GM23338 (cell line): ENCODE data around the gene BRD9.

ENCODE experiments used
- CREB1 ChIP-seq: fragments of 250-450 bp; sonication (Bioruptor Pico); IDR thresholded peaks from 2 replicates; pipeline ENCODE4 v1.5.0; 2020; ENCODE audit warnings: low read depth, mild to moderate bottlenecking, moderate library complexity
- EZH2 ChIP-seq: fragments of 200-600 bp; sonication (generic); IDR thresholded peaks from one replicate; pipeline ENCODE4 v1.8.0; 2017; ENCODE audit warnings: antibody characterized with exemption, mild to moderate bottlenecking, low read depth; ENCODE audit not compliant: unreplicated experiment
- EZH2phosphoT487 ChIP-seq: fragments of 200-600 bp; sonication (generic); IDR thresholded peaks from one replicate; pipeline ENCODE4 v1.8.1; 2018; ENCODE audit warnings: antibody characterized with exemption; ENCODE audit not compliant: unreplicated experiment
- JUNB ChIP-seq: IDR thresholded peaks from one replicate; pipeline ENCODE4 v1.6.1; 2016; ENCODE audit warnings: antibody characterized with exemption; ENCODE audit not compliant: unreplicated experiment
- NANOG ChIP-seq: IDR thresholded peaks from 2 replicates; pipeline ENCODE4 v1.6.1; 2016; ENCODE audit warnings: antibody characterized with exemption, borderline replicate concordance
- POLR2AphosphoS5 ChIP-seq: IDR thresholded peaks from 2 replicates; pipeline ENCODE4 v1.6.1; 2016; ENCODE audit warnings: antibody characterized with exemption, low read depth
- STAT1 ChIP-seq: IDR thresholded peaks from one replicate; pipeline ENCODE4 v1.6.1; 2016; ENCODE audit warnings: antibody characterized with exemption; ENCODE audit not compliant: unreplicated experiment
- ZNF114 ChIP-seq: fragments of 250-450 bp; sonication (Bioruptor Pico); IDR thresholded peaks from 2 replicates; pipeline ENCODE4 v1.5.0; 2020; ENCODE audit warnings: mild to moderate bottlenecking, moderate library complexity
- ZNF331 ChIP-seq: fragments of 250-450 bp; sonication (Bioruptor Pico); IDR thresholded peaks from 2 replicates; pipeline ENCODE4 v1.5.0; 2020; ENCODE audit warnings: low read depth, mild to moderate bottlenecking, moderate library complexity
- TF ChIP-seq, protein P1 (sequence below), 2 experiments: fragments of 200-600 bp in 1 of 2; sonication (generic) in 1 of 2; conservative IDR thresholded peaks; 2 replicates each; pipeline versions ENCODE4 v1.5.1 to v1.6.1; 2016 to 2017; ENCODE audit warnings: antibody characterized with exemption in 2 of 2, low read depth in 2 of 2, mild to moderate bottlenecking in 2 of 2, moderate library complexity in 1 of 2
- TF ChIP-seq, protein P2 (sequence below): IDR thresholded peaks from one replicate; pipeline ENCODE4 v1.6.1; 2018; ENCODE audit warnings: antibody characterized with exemption; ENCODE audit not compliant: unreplicated experiment
- TF ChIP-seq, protein P3 (sequence below): IDR thresholded peaks from 2 replicates; pipeline ENCODE4 v1.6.1; 2016; ENCODE audit warnings: antibody characterized with exemption
- TF ChIP-seq, protein P4 (sequence below): fragments of 250-450 bp; sonication (Bioruptor Pico); IDR thresholded peaks from 2 replicates; pipeline ENCODE4 v1.5.0; 2020; ENCODE audit warnings: mild to moderate bottlenecking, moderate library complexity

DNA sequence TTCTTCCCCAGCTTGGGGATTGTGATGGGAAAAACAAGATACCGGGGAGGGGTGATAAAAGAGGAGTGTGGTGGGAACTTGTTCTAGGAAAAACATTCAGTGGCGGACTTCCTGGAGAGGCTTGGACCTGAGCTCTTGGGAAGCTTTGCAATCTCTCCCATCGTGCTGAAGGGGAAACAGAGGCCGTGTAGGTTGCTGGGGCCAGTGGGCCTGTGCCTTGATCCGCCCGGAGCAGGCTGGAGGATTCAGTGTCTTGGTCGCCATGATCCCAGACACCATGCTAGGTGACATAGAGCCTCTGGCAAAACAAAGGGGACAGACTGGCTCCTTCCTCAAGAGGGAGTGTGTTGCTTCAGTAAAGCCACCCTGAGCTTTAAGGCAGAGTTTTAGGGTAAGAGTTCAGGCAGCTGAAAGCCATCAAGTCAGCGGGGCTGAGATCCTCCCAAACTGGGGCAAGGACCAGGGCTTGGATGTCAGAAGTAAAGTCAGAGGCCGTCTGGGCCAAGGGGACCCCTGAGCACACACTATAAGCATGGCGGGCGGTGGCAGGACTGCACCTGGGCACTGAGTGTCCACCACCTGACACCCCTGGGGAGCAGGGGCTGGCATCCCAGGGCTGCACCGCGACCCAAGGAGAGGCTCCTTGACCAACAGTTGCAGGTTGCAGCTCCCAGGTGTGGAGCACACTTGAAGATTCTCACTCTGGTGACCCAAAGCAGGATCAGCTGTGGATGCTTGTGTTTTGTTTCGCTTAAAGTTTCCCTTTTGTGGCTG, 44.7 kb upstream of the BRD9 start:
- TF ChIP-seq, protein P1, sequence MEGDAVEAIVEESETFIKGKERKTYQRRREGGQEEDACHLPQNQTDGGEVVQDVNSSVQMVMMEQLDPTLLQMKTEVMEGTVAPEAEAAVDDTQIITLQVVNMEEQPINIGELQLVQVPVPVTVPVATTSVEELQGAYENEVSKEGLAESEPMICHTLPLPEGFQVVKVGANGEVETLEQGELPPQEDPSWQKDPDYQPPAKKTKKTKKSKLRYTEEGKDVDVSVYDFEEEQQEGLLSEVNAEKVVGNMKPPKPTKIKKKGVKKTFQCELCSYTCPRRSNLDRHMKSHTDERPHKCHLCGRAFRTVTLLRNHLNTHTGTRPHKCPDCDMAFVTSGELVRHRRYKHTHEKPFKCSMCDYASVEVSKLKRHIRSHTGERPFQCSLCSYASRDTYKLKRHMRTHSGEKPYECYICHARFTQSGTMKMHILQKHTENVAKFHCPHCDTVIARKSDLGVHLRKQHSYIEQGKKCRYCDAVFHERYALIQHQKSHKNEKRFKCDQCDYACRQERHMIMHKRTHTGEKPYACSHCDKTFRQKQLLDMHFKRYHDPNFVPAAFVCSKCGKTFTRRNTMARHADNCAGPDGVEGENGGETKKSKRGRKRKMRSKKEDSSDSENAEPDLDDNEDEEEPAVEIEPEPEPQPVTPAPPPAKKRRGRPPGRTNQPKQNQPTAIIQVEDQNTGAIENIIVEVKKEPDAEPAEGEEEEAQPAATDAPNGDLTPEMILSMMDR (conservative IDR thresholded peaks at IDR 0.05; ENCODE audit: low read depth in 2 of 2), result no peak
- TF ChIP-seq JUNB (no peak), POLR2AphosphoS5 (no peak), CREB1 (CRISPR knock-in tag) (no peak), EZH2 (no peak), EZH2phosphoT487 (no peak), NANOG (no peak), STAT1 (no peak), ZNF331 (CRISPR knock-in tag) (no peak), ZNF114 (CRISPR knock-in tag) (no peak)
- TF ChIP-seq, protein P2, sequence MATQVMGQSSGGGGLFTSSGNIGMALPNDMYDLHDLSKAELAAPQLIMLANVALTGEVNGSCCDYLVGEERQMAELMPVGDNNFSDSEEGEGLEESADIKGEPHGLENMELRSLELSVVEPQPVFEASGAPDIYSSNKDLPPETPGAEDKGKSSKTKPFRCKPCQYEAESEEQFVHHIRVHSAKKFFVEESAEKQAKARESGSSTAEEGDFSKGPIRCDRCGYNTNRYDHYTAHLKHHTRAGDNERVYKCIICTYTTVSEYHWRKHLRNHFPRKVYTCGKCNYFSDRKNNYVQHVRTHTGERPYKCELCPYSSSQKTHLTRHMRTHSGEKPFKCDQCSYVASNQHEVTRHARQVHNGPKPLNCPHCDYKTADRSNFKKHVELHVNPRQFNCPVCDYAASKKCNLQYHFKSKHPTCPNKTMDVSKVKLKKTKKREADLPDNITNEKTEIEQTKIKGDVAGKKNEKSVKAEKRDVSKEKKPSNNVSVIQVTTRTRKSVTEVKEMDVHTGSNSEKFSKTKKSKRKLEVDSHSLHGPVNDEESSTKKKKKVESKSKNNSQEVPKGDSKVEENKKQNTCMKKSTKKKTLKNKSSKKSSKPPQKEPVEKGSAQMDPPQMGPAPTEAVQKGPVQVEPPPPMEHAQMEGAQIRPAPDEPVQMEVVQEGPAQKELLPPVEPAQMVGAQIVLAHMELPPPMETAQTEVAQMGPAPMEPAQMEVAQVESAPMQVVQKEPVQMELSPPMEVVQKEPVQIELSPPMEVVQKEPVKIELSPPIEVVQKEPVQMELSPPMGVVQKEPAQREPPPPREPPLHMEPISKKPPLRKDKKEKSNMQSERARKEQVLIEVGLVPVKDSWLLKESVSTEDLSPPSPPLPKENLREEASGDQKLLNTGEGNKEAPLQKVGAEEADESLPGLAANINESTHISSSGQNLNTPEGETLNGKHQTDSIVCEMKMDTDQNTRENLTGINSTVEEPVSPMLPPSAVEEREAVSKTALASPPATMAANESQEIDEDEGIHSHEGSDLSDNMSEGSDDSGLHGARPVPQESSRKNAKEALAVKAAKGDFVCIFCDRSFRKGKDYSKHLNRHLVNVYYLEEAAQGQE, result no peak
- TF ChIP-seq, protein P3, sequence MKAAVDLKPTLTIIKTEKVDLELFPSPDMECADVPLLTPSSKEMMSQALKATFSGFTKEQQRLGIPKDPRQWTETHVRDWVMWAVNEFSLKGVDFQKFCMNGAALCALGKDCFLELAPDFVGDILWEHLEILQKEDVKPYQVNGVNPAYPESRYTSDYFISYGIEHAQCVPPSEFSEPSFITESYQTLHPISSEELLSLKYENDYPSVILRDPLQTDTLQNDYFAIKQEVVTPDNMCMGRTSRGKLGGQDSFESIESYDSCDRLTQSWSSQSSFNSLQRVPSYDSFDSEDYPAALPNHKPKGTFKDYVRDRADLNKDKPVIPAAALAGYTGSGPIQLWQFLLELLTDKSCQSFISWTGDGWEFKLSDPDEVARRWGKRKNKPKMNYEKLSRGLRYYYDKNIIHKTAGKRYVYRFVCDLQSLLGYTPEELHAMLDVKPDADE, result no peak
- TF ChIP-seq, protein P4, sequence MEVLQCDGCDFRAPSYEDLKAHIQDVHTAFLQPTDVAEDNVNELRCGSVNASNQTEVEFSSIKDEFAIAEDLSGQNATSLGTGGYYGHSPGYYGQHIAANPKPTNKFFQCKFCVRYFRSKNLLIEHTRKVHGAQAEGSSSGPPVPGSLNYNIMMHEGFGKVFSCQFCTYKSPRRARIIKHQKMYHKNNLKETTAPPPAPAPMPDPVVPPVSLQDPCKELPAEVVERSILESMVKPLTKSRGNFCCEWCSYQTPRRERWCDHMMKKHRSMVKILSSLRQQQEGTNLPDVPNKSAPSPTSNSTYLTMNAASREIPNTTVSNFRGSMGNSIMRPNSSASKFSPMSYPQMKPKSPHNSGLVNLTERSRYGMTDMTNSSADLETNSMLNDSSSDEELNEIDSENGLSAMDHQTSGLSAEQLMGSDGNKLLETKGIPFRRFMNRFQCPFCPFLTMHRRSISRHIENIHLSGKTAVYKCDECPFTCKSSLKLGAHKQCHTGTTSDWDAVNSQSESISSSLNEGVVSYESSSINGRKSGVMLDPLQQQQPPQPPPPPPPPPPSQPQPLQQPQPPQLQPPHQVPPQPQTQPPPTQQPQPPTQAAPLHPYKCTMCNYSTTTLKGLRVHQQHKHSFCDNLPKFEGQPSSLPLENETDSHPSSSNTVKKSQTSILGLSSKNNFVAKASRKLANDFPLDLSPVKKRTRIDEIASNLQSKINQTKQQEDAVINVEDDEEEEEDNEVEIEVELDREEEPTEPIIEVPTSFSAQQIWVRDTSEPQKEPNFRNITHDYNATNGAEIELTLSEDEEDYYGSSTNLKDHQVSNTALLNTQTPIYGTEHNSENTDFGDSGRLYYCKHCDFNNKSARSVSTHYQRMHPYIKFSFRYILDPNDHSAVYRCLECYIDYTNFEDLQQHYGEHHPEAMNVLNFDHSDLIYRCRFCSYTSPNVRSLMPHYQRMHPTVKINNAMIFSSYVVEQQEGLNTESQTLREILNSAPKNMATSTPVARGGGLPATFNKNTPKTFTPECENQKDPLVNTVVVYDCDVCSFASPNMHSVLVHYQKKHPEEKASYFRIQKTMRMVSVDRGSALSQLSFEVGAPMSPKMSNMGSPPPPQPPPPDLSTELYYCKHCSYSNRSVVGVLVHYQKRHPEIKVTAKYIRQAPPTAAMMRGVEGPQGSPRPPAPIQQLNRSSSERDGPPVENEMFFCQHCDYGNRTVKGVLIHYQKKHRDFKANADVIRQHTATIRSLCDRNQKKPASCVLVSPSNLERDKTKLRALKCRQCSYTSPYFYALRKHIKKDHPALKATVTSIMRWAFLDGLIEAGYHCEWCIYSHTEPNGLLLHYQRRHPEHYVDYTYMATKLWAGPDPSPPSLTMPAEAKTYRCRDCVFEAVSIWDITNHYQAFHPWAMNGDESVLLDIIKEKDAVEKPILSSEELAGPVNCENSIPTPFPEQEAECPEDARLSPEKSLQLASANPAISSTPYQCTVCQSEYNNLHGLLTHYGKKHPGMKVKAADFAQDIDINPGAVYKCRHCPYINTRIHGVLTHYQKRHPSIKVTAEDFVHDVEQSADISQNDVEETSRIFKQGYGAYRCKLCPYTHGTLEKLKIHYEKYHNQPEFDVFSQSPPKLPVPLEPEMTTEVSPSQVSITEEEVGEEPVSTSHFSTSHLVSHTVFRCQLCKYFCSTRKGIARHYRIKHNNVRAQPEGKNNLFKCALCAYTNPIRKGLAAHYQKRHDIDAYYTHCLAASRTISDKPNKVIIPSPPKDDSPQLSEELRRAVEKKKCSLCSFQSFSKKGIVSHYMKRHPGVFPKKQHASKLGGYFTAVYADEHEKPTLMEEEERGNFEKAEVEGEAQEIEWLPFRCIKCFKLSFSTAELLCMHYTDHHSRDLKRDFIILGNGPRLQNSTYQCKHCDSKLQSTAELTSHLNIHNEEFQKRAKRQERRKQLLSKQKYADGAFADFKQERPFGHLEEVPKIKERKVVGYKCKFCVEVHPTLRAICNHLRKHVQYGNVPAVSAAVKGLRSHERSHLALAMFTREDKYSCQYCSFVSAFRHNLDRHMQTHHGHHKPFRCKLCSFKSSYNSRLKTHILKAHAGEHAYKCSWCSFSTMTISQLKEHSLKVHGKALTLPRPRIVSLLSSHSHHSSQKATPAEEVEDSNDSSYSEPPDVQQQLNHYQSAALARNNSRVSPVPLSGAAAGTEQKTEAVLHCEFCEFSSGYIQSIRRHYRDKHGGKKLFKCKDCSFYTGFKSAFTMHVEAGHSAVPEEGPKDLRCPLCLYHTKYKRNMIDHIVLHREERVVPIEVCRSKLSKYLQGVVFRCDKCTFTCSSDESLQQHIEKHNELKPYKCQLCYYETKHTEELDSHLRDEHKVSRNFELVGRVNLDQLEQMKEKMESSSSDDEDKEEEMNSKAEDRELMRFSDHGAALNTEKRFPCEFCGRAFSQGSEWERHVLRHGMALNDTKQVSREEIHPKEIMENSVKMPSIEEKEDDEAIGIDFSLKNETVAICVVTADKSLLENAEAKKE (CRISPR knock-in tag), result no peak
